WTC11 (cell line): ENCODE measurements around the gene OAS1.

ENCODE experiments used
- CREM ChIP-seq: sonication (generic); formaldehyde crosslinking; IDR thresholded peaks from 2 replicates; pipeline ENCODE4 v1.8.1; 2022; ENCODE audit warnings: mild to moderate bottlenecking, missing genetic modification reagents, moderate library complexity
- ELF4 ChIP-seq: sonication (generic); formaldehyde crosslinking; IDR thresholded peaks from 2 replicates; pipeline ENCODE4 v1.8.1; 2022; ENCODE audit warnings: low read depth, mild to moderate bottlenecking, moderate library complexity, missing genetic modification reagents
- NFYB ChIP-seq: sonication (generic); formaldehyde crosslinking; conservative IDR thresholded peaks from 2 replicates; pipeline ENCODE4 v1.8.0; 2022; ENCODE audit warnings: low read depth, missing genetic modification reagents
- NR2C2 ChIP-seq: sonication (generic); formaldehyde crosslinking; IDR thresholded peaks from 2 replicates; pipeline ENCODE4 v1.8.0; 2022; ENCODE audit warnings: mild to moderate bottlenecking, missing genetic modification reagents
- SMAD3 ChIP-seq: sonication (generic); formaldehyde crosslinking; IDR thresholded peaks from 2 replicates; pipeline ENCODE4 v1.8.0; 2022; ENCODE audit warnings: missing genetic modification reagents, mild to moderate bottlenecking, borderline replicate concordance
- SP1 ChIP-seq: sonication (generic); formaldehyde crosslinking; conservative IDR thresholded peaks from 2 replicates; pipeline ENCODE4 v1.8.1; 2022; ENCODE audit warnings: missing genetic modification reagents
- ZBTB21 ChIP-seq: sonication (generic); formaldehyde crosslinking; IDR thresholded peaks from 2 replicates; pipeline ENCODE4 v1.8.1; 2023; ENCODE audit warnings: mild to moderate bottlenecking, missing genetic modification reagents, borderline replicate concordance
- ZNF317 ChIP-seq: sonication (generic); formaldehyde crosslinking; IDR thresholded peaks from 2 replicates; pipeline ENCODE4 v1.8.1; 2023; ENCODE audit warnings: low read depth, mild to moderate bottlenecking, moderate library complexity, missing genetic modification reagents, borderline replicate concordance
- ZNF416 ChIP-seq: fragments of 250-450 bp; sonication (Bioruptor Pico); IDR thresholded peaks from 2 replicates; pipeline ENCODE4 v1.9.0; 2021; ENCODE audit warnings: mild to moderate bottlenecking, inconsistent platforms
- TF ChIP-seq, protein P1 (sequence below): fragments of 200-600 bp; IDR thresholded peaks from 2 replicates; pipeline ENCODE4 v1.8.0; 2022; ENCODE audit warnings: antibody characterized with exemption
- TF ChIP-seq, protein P2 (sequence below): sonication (generic); formaldehyde crosslinking; conservative IDR thresholded peaks from 2 replicates; pipeline ENCODE4 v1.8.1; 2022; ENCODE audit warnings: mild to moderate bottlenecking, missing genetic modification reagents
- TF ChIP-seq, protein P3 (sequence below): sonication (generic); formaldehyde crosslinking; IDR thresholded peaks from 2 replicates; pipeline ENCODE4 v1.8.1; 2023; ENCODE audit warnings: mild to moderate bottlenecking, moderate library complexity, missing genetic modification reagents
- TF ChIP-seq, protein P4 (sequence below): sonication (generic); formaldehyde crosslinking; IDR thresholded peaks from 2 replicates; pipeline ENCODE4 v1.8.1; 2023; ENCODE audit warnings: mild to moderate bottlenecking, missing genetic modification reagents

DNA sequence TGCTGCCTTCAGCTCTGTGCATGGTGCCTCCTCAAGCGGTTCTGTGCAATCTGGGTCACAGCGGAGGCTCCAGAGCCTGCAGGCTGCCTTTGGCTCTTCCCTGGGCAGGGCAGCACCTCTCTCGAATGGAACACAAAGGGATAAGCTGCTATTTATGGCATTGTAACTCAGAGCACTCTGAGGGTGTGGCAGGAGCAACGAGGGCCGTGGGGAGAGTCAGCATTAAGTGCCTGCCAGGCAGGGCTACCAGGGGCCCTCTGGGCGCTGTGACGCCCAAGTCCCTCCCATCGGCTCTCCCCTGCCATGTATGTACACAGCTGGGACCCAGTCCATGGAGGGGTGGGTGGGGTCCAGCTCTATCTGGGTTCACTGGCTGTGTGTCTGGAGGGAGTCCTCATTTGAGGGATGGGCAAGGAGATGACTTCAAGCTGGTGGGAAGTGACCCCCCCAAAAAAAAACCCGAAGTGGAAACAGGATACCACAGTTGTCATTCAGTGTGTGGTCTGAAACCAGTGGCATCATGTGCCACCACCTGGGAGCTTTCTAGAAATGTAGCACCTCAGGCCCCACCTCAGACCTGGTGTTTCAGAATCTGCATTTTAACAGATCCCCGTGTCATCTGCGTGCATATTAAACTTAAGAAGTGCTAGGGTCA lies 44.0 kb upstream of the OAS1 start:
- TF ChIP-seq ELF4 (no peak), NFYB (CRISPR knock-in tag) (no peak), CREM (CRISPR knock-in tag) (no peak), ZNF317 (CRISPR knock-in tag) (no peak), ZBTB21 (CRISPR knock-in tag) (no peak), SMAD3 (CRISPR knock-in tag) (no peak), NR2C2 (CRISPR knock-in tag) (no peak), SP1 (CRISPR knock-in tag) (no peak), ZNF416 (CRISPR knock-in tag) (no peak)
- TF ChIP-seq, protein P1, sequence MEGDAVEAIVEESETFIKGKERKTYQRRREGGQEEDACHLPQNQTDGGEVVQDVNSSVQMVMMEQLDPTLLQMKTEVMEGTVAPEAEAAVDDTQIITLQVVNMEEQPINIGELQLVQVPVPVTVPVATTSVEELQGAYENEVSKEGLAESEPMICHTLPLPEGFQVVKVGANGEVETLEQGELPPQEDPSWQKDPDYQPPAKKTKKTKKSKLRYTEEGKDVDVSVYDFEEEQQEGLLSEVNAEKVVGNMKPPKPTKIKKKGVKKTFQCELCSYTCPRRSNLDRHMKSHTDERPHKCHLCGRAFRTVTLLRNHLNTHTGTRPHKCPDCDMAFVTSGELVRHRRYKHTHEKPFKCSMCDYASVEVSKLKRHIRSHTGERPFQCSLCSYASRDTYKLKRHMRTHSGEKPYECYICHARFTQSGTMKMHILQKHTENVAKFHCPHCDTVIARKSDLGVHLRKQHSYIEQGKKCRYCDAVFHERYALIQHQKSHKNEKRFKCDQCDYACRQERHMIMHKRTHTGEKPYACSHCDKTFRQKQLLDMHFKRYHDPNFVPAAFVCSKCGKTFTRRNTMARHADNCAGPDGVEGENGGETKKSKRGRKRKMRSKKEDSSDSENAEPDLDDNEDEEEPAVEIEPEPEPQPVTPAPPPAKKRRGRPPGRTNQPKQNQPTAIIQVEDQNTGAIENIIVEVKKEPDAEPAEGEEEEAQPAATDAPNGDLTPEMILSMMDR = no peak
- TF ChIP-seq, protein P2, sequence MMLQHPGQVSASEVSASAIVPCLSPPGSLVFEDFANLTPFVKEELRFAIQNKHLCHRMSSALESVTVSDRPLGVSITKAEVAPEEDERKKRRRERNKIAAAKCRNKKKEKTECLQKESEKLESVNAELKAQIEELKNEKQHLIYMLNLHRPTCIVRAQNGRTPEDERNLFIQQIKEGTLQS = no peak
- TF ChIP-seq, protein P3, sequence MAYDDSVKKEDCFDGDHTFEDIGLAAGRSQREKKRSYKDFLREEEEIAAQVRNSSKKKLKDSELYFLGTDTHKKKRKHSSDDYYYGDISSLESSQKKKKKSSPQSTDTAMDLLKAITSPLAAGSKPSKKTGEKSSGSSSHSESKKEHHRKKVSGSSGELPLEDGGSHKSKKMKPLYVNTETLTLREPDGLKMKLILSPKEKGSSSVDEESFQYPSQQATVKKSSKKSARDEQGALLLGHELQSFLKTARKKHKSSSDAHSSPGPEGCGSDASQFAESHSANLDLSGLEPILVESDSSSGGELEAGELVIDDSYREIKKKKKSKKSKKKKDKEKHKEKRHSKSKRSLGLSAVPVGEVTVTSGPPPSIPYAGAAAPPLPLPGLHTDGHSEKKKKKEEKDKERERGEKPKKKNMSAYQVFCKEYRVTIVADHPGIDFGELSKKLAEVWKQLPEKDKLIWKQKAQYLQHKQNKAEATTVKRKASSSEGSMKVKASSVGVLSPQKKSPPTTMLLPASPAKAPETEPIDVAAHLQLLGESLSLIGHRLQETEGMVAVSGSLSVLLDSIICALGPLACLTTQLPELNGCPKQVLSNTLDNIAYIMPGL (CRISPR knock-in tag) = no peak
- TF ChIP-seq, protein P4, sequence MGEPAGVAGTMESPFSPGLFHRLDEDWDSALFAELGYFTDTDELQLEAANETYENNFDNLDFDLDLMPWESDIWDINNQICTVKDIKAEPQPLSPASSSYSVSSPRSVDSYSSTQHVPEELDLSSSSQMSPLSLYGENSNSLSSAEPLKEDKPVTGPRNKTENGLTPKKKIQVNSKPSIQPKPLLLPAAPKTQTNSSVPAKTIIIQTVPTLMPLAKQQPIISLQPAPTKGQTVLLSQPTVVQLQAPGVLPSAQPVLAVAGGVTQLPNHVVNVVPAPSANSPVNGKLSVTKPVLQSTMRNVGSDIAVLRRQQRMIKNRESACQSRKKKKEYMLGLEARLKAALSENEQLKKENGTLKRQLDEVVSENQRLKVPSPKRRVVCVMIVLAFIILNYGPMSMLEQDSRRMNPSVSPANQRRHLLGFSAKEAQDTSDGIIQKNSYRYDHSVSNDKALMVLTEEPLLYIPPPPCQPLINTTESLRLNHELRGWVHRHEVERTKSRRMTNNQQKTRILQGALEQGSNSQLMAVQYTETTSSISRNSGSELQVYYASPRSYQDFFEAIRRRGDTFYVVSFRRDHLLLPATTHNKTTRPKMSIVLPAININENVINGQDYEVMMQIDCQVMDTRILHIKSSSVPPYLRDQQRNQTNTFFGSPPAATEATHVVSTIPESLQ (CRISPR knock-in tag) = no peak
